HepG2 (cell line): ENCODE data around the gene CYP4F22. TPM values are rescaled to one million over a fixed set of nuclear protein-coding genes. Genes with fewer than 3 reads are reported as not detected.

Experiments used
- ATAC-seq: fragments of 200-7000 bp; cut with Tn5 transposase; 3 replicates; pipeline ENCODE4 v1.9.1; 2020; ENCODE audit warnings: mild to moderate bottlenecking, moderate library complexity
- BruUV-seq: library from RNA; stranded (reverse); fragments of 400-500 nt; replicated peaks from 2 replicates; lab custom pipeline; 2021; lab: Mats Ljungman, UMichigan
- CTCF ChIA-PET: fragments of 300-600 bp; formaldehyde crosslinking; extraction: SDS; loops from one replicate; lab custom pipeline; 2021; ENCODE audit warnings: low total read pairs, inconsistent platforms, low intra/inter-chr PET ratio; lab: Yijun Ruan, JAX
- POLR2A ChIA-PET: fragments of 350-600 bp; sonication (Branson Sonifier 250); formaldehyde crosslinking; loops from one replicate; lab custom pipeline; 2020; ENCODE audit warnings: antibody characterized with exemption, inconsistent platforms; lab: Yijun Ruan, JAX
- DNase-seq: peaks from one replicate; pipeline ENCODE4 v3.0.0-alpha.2; 2015; ENCODE audit warnings: low spot score
- FAIRE-seq: peaks from 3 replicates; lab custom pipeline; 2011; peaks lifted over from hg19 to GRCh38; lab: Jason Lieb, UNC
- H2AFZ ChIP-seq: one replicate; pipeline ENCODE4 v1.6.1; 2011; ENCODE audit warnings: low read length, inconsistent platforms
- H3K27ac ChIP-seq: fragments of 300-600 bp; 3 replicates; pipeline ENCODE4 v1.8.0; 2011; ENCODE audit warnings: mixed run types, mild to moderate bottlenecking, mixed read lengths, low read length, inconsistent platforms; ENCODE audit not compliant: insufficient read depth; ENCODE audit errors: extremely low read length
- H3K27me3 ChIP-seq, 2 experiments: fragments of 200-600 bp in 1 of 2; 2 replicates in 1 of 2; 3 replicates in 1 of 2; pipeline versions ENCODE4 v1.6.0 to v1.8.0; 2011; ENCODE audit warnings: low read length in 2 of 2, mild to moderate bottlenecking in 2 of 2, moderate library complexity in 2 of 2, inconsistent platforms in 1 of 2; ENCODE audit not compliant: insufficient read depth in 2 of 2, control insufficient read depth in 1 of 2
- H3K36me3 ChIP-seq, 2 experiments: fragments of 200-600 bp in 1 of 2; replicated peaks in 1 of 2; 2 replicates in 1 of 2; 3 replicates in 1 of 2; pipeline versions ENCODE4 v1.5.1 to v1.8.0; 2011; ENCODE audit warnings: low read length in 2 of 2, inconsistent platforms in 1 of 2; ENCODE audit not compliant: insufficient read depth in 2 of 2, control insufficient read depth in 1 of 2
- H3K4me1 ChIP-seq: 2 replicates; pipeline ENCODE4 v1.5.1; 2012; ENCODE audit warnings: low read length, inconsistent platforms; ENCODE audit not compliant: insufficient read depth
- H3K4me2 ChIP-seq: 2 replicates; pipeline ENCODE4 v1.6.0; 2011; ENCODE audit warnings: low read depth, low read length, inconsistent platforms
- H3K4me3 ChIP-seq, 3 experiments: fragments of 200-600 bp in 1 of 3; sonication (generic), shearing (Covaris generic) in 1 of 3; replicated peaks in 1 of 3; 2 replicates each; pipeline ENCODE4 v1.5.1; 2011 to 2016; ENCODE audit warnings: low read length in 3 of 3, inconsistent platforms in 2 of 3, low read depth in 2 of 3, mild to moderate bottlenecking in 2 of 3, control low read depth in 1 of 3, mixed read lengths in 1 of 3; ENCODE audit not compliant: insufficient read depth in 1 of 3
- H3K79me2 ChIP-seq: one replicate; pipeline ENCODE4 v1.6.1; 2011; ENCODE audit warnings: low read length, inconsistent platforms; ENCODE audit not compliant: insufficient read depth
- H3K9ac ChIP-seq: 2 replicates; pipeline ENCODE4 v1.6.0; 2011; ENCODE audit warnings: mild to moderate bottlenecking, low read depth, low read length, inconsistent platforms; ENCODE audit not compliant: insufficient read depth
- H3K9me3 ChIP-seq: 2 replicates; pipeline ENCODE4 v1.5.1; 2012; ENCODE audit warnings: mild to moderate bottlenecking, low read length
- H4K20me1 ChIP-seq: 2 replicates; pipeline ENCODE4 v1.6.0; 2011; ENCODE audit warnings: inconsistent platforms, mild to moderate bottlenecking, low read length, moderate library complexity; ENCODE audit not compliant: insufficient read depth
- CEBPG ChIP-seq: IDR thresholded peaks from 2 replicates; pipeline ENCODE4 v1.6.1; 2016
- PTBP1 ChIP-seq: fragments of 200-400 bp; formaldehyde crosslinking; IDR thresholded peaks from 2 replicates; pipeline ENCODE4 v1.6.1; 2018; ENCODE audit warnings: low read length, low read depth; ENCODE audit not compliant: poor library complexity, severe bottlenecking
- RARA ChIP-seq: IDR thresholded peaks from 2 replicates; pipeline ENCODE4 v1.6.1; 2016; ENCODE audit warnings: missing genetic modification reagents, missing compliant biosample characterization
- TOE1 ChIP-seq: sonication (generic); formaldehyde crosslinking; IDR thresholded peaks from 2 replicates; pipeline ENCODE4 v1.4.0; 2020; ENCODE audit warnings: mild to moderate bottlenecking, missing genetic modification reagents
- ZFP36L1 ChIP-seq: sonication (generic); formaldehyde crosslinking; IDR thresholded peaks from 2 replicates; pipeline ENCODE4 v1.8.0; 2022; ENCODE audit warnings: mild to moderate bottlenecking, missing genetic modification reagents, moderate library complexity
- ZNF101 ChIP-seq: sonication (generic); formaldehyde crosslinking; IDR thresholded peaks from 2 replicates; pipeline ENCODE4 v1.4.0; 2020; ENCODE audit warnings: mild to moderate bottlenecking, low read depth, missing genetic modification reagents, borderline replicate concordance
- WGBS: methylation state at CpG from one replicate; pipeline ENCODE4 v1.1.6; 2017; ENCODE audit warnings: low lambda C conversion rate; 5-methylcytosine and 5-hydroxymethylcytosine counted together
- in situ Hi-C: cut with HindIII; loops from 2 replicates; pipeline ENCODE4 v1.10.0; 2017; ENCODE audit warnings: low pct_unique_long_range_greater_than_20kb; ENCODE audit not compliant: extremely low pct_ligation_motif_present
- intact Hi-C: fragments of 100-400 bp; cut with micrococcal nuclease; formaldehyde crosslinking; loops from one replicate; pipeline ENCODE4 v1.10.0; 2022; ENCODE audit not compliant: unreplicated experiment
- polyA plus RNA-seq, 8 experiments: library from polyadenylated mRNA; depleted of rRNA in 3 of 8; stranded (reverse) in 7 of 8; unstranded in 1 of 8; fragments of >200 nt; fragmentation: Illumina TruSeq in 4 of 8; extraction: Trizol in 4 of 8; gene quantifications; 2 replicates each; pipeline versions ENCODE4 v1.2.1 to v1.2.3, GENCODE V29; 2011 to 2016; ENCODE audit warnings: low read depth in 4 of 8, missing spikeins in 1 of 8, mixed read lengths in 1 of 8; ENCODE audit not compliant: insufficient read depth in 1 of 8
- total RNA-seq, 5 experiments: library from RNA; depleted of rRNA; stranded (reverse); fragments of >200 nt; fragmentation: Illumina TruSeq; extraction: Trizol; gene quantifications; 2 replicates each; pipeline ENCODE4 v1.2.3, GENCODE V29; 2016; ENCODE audit warnings: low read depth in 1 of 5
- TF ChIP-seq, protein P1 (sequence below): IDR thresholded peaks from 2 replicates; pipeline ENCODE4 v1.6.1; 2016
- TF ChIP-seq, protein P2 (sequence below): sonication (generic); formaldehyde crosslinking; IDR thresholded peaks from 2 replicates; pipeline ENCODE4 v1.4.0; 2020; ENCODE audit warnings: missing genetic modification reagents
- TF ChIP-seq, protein P3 (sequence below): sonication (generic); IDR thresholded peaks from 2 replicates; pipeline ENCODE4 v1.6.1; 2016; ENCODE audit warnings: low read depth, borderline replicate concordance
- TF ChIP-seq, protein P4 (sequence below): sonication (generic); formaldehyde crosslinking; IDR thresholded peaks from 2 replicates; pipeline ENCODE4 v1.8.0; 2022; ENCODE audit warnings: mild to moderate bottlenecking, missing genetic modification reagents; ENCODE audit not compliant: insufficient replicate concordance
- TF ChIP-seq, protein P5 (sequence below), 2 experiments: IDR thresholded peaks; 2 replicates each; pipeline ENCODE4 v1.6.1; 2011 to 2012; ENCODE audit warnings: low read length in 2 of 2, borderline replicate concordance in 1 of 2, low read depth in 1 of 2, mild to moderate bottlenecking in 1 of 2, moderate library complexity in 1 of 2
- TF ChIP-seq, protein P6 (sequence below): sonication (generic); formaldehyde crosslinking; IDR thresholded peaks from 2 replicates; pipeline ENCODE4 v1.8.0; 2022; ENCODE audit warnings: mild to moderate bottlenecking, missing genetic modification reagents, borderline replicate concordance
- TF ChIP-seq, protein P7 (sequence below): IDR thresholded peaks from 2 replicates; pipeline ENCODE4 v1.6.1; 2016; ENCODE audit warnings: low read depth, borderline replicate concordance

Gene CYP4F22
- total and polyA plus RNA-seq, 2 of the 13 experiments (the other 11 are each of a cell fraction or from before 2014, with no cell fraction given): 0.05 TPM; not detected in 1

DNA sequence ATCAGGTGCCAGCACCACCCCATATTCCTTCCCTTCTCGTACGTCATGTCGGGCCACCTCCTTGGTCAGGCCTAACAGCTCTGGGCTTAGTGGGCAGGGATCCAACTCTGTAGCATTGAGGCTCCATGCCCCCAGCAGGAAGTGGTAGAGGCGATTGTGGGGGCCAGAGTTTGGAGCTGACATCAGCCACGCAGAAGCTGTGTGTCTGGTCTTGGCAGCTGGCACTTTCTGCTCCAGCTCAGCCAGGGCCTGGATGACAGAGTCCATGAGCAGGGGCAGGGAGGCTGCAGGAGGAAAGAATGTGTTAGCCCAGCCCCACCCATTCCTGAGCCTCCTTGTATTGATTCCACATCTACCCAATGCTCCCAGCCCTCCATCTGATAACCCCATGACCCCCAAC lies 32.0 kb upstream of the CYP4F22 start:
- H3K4me1 ChIP-seq: peaks cover 34% of the 10 kb centered on the region
- WGBS: 49% methylated on average over 3 of the region's 5 CpGs
- BruUV-seq: no TSS peak
- ChIA-PET POLR2A (no interaction called here), CTCF (no interaction called here)
- intact Hi-C loops: loop anchor here (5.0 kb wide), 1 partner anchor 81 kb away; no protein-coding TSS in a partner anchor
- FAIRE-seq (no peak), ATAC-seq (no peak), DNase-seq (no peak)
- H3K27me3 ChIP-seq: no peaks in the 10 kb centered on the region
- H4K20me1 ChIP-seq: no peaks in the 10 kb centered on the region
- H3K4me2 ChIP-seq: no peak overlapping the region
- in situ Hi-C loops: no loop called here
- H3K36me3 ChIP-seq: no peaks in the 10 kb centered on the region
- no peak overlapping the region for H3K9ac ChIP-seq
- no peak overlapping the region for H3K27ac ChIP-seq
- H3K4me3 ChIP-seq: no peak overlapping the region
- H3K79me2 ChIP-seq: no peaks in the 10 kb centered on the region
- no peaks in the 10 kb centered on the region for H3K9me3 ChIP-seq
- H2AFZ ChIP-seq: no peak overlapping the region
- TF ChIP-seq, protein P1, sequence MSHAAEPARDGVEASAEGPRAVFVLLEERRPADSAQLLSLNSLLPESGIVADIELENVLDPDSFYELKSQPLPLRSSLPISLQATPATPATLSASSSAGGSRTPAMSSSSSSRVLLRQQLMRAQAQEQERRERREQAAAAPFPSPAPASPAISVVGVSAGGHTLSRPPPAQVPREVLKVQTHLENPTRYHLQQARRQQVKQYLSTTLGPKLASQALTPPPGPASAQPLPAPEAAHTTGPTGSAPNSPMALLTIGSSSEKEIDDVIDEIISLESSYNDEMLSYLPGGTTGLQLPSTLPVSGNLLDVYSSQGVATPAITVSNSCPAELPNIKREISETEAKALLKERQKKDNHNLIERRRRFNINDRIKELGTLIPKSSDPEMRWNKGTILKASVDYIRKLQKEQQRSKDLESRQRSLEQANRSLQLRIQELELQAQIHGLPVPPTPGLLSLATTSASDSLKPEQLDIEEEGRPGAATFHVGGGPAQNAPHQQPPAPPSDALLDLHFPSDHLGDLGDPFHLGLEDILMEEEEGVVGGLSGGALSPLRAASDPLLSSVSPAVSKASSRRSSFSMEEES (CRISPR knock-in tag): no peak
- TF ChIP-seq CEBPG (CRISPR knock-in tag): no peak
- TF ChIP-seq, protein P2, sequence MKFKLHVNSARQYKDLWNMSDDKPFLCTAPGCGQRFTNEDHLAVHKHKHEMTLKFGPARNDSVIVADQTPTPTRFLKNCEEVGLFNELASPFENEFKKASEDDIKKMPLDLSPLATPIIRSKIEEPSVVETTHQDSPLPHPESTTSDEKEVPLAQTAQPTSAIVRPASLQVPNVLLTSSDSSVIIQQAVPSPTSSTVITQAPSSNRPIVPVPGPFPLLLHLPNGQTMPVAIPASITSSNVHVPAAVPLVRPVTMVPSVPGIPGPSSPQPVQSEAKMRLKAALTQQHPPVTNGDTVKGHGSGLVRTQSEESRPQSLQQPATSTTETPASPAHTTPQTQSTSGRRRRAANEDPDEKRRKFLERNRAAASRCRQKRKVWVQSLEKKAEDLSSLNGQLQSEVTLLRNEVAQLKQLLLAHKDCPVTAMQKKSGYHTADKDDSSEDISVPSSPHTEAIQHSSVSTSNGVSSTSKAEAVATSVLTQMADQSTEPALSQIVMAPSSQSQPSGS (CRISPR knock-in tag): no peak
- no peak for TF ChIP-seq TOE1 (CRISPR knock-in tag)
- TF ChIP-seq RARA (CRISPR knock-in tag): no peak
- TF ChIP-seq, protein P3, sequence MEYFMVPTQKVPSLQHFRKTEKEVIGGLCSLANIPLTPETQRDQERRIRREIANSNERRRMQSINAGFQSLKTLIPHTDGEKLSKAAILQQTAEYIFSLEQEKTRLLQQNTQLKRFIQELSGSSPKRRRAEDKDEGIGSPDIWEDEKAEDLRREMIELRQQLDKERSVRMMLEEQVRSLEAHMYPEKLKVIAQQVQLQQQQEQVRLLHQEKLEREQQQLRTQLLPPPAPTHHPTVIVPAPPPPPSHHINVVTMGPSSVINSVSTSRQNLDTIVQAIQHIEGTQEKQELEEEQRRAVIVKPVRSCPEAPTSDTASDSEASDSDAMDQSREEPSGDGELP: no peak
- TF ChIP-seq, protein P4, sequence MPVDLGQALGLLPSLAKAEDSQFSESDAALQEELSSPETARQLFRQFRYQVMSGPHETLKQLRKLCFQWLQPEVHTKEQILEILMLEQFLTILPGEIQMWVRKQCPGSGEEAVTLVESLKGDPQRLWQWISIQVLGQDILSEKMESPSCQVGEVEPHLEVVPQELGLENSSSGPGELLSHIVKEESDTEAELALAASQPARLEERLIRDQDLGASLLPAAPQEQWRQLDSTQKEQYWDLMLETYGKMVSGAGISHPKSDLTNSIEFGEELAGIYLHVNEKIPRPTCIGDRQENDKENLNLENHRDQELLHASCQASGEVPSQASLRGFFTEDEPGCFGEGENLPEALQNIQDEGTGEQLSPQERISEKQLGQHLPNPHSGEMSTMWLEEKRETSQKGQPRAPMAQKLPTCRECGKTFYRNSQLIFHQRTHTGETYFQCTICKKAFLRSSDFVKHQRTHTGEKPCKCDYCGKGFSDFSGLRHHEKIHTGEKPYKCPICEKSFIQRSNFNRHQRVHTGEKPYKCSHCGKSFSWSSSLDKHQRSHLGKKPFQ: no peak
- no peak for TF ChIP-seq ZFP36L1 (CRISPR knock-in tag)
- TF ChIP-seq PTBP1: no peak
- TF ChIP-seq, protein P5, sequence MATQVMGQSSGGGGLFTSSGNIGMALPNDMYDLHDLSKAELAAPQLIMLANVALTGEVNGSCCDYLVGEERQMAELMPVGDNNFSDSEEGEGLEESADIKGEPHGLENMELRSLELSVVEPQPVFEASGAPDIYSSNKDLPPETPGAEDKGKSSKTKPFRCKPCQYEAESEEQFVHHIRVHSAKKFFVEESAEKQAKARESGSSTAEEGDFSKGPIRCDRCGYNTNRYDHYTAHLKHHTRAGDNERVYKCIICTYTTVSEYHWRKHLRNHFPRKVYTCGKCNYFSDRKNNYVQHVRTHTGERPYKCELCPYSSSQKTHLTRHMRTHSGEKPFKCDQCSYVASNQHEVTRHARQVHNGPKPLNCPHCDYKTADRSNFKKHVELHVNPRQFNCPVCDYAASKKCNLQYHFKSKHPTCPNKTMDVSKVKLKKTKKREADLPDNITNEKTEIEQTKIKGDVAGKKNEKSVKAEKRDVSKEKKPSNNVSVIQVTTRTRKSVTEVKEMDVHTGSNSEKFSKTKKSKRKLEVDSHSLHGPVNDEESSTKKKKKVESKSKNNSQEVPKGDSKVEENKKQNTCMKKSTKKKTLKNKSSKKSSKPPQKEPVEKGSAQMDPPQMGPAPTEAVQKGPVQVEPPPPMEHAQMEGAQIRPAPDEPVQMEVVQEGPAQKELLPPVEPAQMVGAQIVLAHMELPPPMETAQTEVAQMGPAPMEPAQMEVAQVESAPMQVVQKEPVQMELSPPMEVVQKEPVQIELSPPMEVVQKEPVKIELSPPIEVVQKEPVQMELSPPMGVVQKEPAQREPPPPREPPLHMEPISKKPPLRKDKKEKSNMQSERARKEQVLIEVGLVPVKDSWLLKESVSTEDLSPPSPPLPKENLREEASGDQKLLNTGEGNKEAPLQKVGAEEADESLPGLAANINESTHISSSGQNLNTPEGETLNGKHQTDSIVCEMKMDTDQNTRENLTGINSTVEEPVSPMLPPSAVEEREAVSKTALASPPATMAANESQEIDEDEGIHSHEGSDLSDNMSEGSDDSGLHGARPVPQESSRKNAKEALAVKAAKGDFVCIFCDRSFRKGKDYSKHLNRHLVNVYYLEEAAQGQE (IDR thresholded peaks at IDR 0.05; ENCODE audit: borderline replicate concordance in 1 of 2, low read depth in 1 of 2, low read length in 2 of 2): no peak
- TF ChIP-seq, protein P6, sequence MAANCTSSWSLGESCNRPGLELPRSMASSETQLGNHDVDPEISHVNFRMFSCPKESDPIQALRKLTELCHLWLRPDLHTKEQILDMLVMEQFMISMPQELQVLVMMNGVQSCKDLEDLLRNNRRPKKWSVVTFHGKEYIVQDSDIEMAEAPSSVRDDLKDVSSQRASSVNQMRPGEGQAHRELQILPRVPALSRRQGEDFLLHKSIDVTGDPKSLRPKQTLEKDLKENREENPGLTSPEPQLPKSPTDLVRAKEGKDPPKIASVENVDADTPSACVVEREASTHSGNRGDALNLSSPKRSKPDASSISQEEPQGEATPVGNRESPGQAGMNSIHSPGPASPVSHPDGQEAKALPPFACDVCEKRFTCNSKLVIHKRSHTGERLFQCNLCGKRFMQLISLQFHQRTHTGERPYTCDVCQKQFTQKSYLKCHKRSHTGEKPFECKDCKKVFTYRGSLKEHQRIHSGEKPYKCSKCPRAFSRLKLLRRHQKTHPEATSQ (CRISPR knock-in tag): no peak
- TF ChIP-seq ZNF101: no peak
- TF ChIP-seq, protein P7, sequence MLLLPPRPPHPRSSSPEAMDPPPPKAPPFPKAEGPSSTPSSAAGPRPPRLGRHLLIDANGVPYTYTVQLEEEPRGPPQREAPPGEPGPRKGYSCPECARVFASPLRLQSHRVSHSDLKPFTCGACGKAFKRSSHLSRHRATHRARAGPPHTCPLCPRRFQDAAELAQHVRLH (CRISPR knock-in tag): no peak
